Trophoblast cell (in vitro differentiated cells and primary cell): ENCODE data around the gene KREMEN1.

ENCODE experiments used
- DNase-seq, 2 donors: peaks; one replicate each; pipeline ENCODE4 v3.0.0-alpha.2; 2016
- H2AFZ ChIP-seq: 2 replicates; pipeline ENCODE4 v1.6.1; 2013; ENCODE audit warnings: low read length, moderate library complexity, mild to moderate bottlenecking; ENCODE audit not compliant: insufficient read depth, poor library complexity
- H2AK5ac ChIP-seq: 2 replicates; pipeline ENCODE4 v1.6.1; 2013; ENCODE audit warnings: mild to moderate bottlenecking, low read length
- H2BK120ac ChIP-seq: 2 replicates; pipeline ENCODE4 v1.6.1; 2013; ENCODE audit warnings: low read length, mild to moderate bottlenecking, moderate library complexity; ENCODE audit not compliant: insufficient read depth, poor library complexity
- H2BK12ac ChIP-seq: 2 replicates; pipeline ENCODE4 v1.6.1; 2013; ENCODE audit warnings: mild to moderate bottlenecking, low read length, moderate library complexity
- H2BK5ac ChIP-seq: 2 replicates; pipeline ENCODE4 v1.6.1; 2013; ENCODE audit warnings: low read length, low read depth, moderate library complexity, mild to moderate bottlenecking; ENCODE audit not compliant: poor library complexity
- H3K14ac ChIP-seq: 2 replicates; pipeline ENCODE4 v1.6.1; 2013; ENCODE audit warnings: mild to moderate bottlenecking, low read length
- H3K18ac ChIP-seq: 2 replicates; pipeline ENCODE4 v1.6.1; 2013; ENCODE audit warnings: mild to moderate bottlenecking, low read length
- H3K23ac ChIP-seq: 2 replicates; pipeline ENCODE4 v1.6.1; 2013; ENCODE audit warnings: low read length
- H3K27ac ChIP-seq: 2 replicates; pipeline ENCODE4 v1.5.1; 2013; ENCODE audit warnings: low read depth, mild to moderate bottlenecking, inconsistent platforms, low read length, moderate library complexity
- H3K27me3 ChIP-seq: 2 replicates; pipeline ENCODE4 v1.6.1; 2013; ENCODE audit warnings: inconsistent platforms, mild to moderate bottlenecking, low read length, moderate library complexity; ENCODE audit not compliant: insufficient read depth
- H3K36me3 ChIP-seq, 2 experiments: 1 replicate in 1 of 2; 2 replicates in 1 of 2; pipeline ENCODE4 v1.6.1; 2013; ENCODE audit warnings: low read length in 2 of 2, mild to moderate bottlenecking in 2 of 2, moderate library complexity in 1 of 2; ENCODE audit not compliant: insufficient read depth in 2 of 2, control insufficient read depth in 1 of 2
- H3K4ac ChIP-seq: 2 replicates; pipeline ENCODE4 v1.6.1; 2013; ENCODE audit warnings: low read depth, mild to moderate bottlenecking, low read length, moderate library complexity
- H3K4me1 ChIP-seq, 2 experiments: 1 replicate in 1 of 2; 2 replicates in 1 of 2; pipeline ENCODE4 v1.6.1; 2013; ENCODE audit warnings: low read length in 2 of 2, mild to moderate bottlenecking in 2 of 2, moderate library complexity in 1 of 2; ENCODE audit not compliant: insufficient read depth in 2 of 2, control insufficient read depth in 1 of 2
- H3K4me2 ChIP-seq: 2 replicates; pipeline ENCODE4 v1.6.1; 2013; ENCODE audit warnings: inconsistent platforms, mild to moderate bottlenecking, low read length, moderate library complexity
- H3K4me3 ChIP-seq: 2 replicates; pipeline ENCODE4 v1.5.1; 2013; ENCODE audit warnings: mild to moderate bottlenecking, low read depth, low read length, inconsistent platforms
- H3K79me1 ChIP-seq: one replicate; pipeline ENCODE4 v1.6.1; 2013; ENCODE audit warnings: low read length
- H3K79me2 ChIP-seq: 2 replicates; pipeline ENCODE4 v1.6.1; 2013; ENCODE audit warnings: low read length, mild to moderate bottlenecking; ENCODE audit not compliant: control insufficient read depth, insufficient read depth, poor library complexity
- H3K9ac ChIP-seq: 2 replicates; pipeline ENCODE4 v1.6.1; 2013; ENCODE audit warnings: mild to moderate bottlenecking, low read length
- H3K9me3 ChIP-seq: 2 replicates; pipeline ENCODE4 v1.6.1; 2013; ENCODE audit warnings: low read depth, mild to moderate bottlenecking, control low read depth, inconsistent platforms, low read length; ENCODE audit not compliant: insufficient read depth
- H4K12ac ChIP-seq: 2 replicates; pipeline ENCODE4 v1.6.1; 2013; ENCODE audit warnings: low read depth, mild to moderate bottlenecking, low read length, moderate library complexity
- H4K8ac ChIP-seq: 2 replicates; pipeline ENCODE4 v1.6.1; 2013; ENCODE audit warnings: low read depth, mild to moderate bottlenecking, low read length, moderate library complexity
- H4K91ac ChIP-seq: one replicate; pipeline ENCODE4 v1.6.1; 2013; ENCODE audit warnings: low read depth, mild to moderate bottlenecking, low read length, moderate library complexity
- WGBS: extraction: QIAGEN DNeasy Blood & Tissue Kit; methylation state at CpG from one replicate; pipeline ENCODE4 v1.1.7; 2013; ENCODE audit warnings: missing lambda C conversion rate; ENCODE audit not compliant: insufficient read length, insufficient coverage; ENCODE audit errors: extremely low coverage; 5-methylcytosine and 5-hydroxymethylcytosine counted together

Gene KREMEN1

GRCh38 chr22:29029202-29030000 lies 43.4 kb upstream of the KREMEN1 start:
- H2BK12ac ChIP-seq, result peak overlapping the region; percentile 68
- H3K4ac ChIP-seq, result no peak overlapping the region
- H3K4me3 ChIP-seq, result no peak overlapping the region
- H2BK120ac ChIP-seq, result peak overlapping the region; percentile 58
- no peak overlapping the region for H2AFZ ChIP-seq
- H3K36me3 ChIP-seq, result peaks cover 0 to 3% of the 10 kb centered on the region in 2 experiments
- peaks cover 6% of the 10 kb centered on the region for H3K79me2 ChIP-seq
- peak overlapping the region; percentile 99 for H3K27ac ChIP-seq
- H4K8ac ChIP-seq, result no peak overlapping the region
- H3K9ac ChIP-seq, result no peak overlapping the region
- H3K23ac ChIP-seq, result no peak overlapping the region
- H3K4me1 ChIP-seq, result peaks cover 20 to 30% of the 10 kb centered on the region in 2 experiments
- H3K79me1 ChIP-seq, result peaks cover 29% of the 10 kb centered on the region
- H4K12ac ChIP-seq, result no peak overlapping the region
- no peaks in the 10 kb centered on the region for H3K27me3 ChIP-seq
- no peak overlapping the region for H2BK5ac ChIP-seq
- no peak overlapping the region for H3K14ac ChIP-seq
- DNase-seq, result no peak
- peak overlapping the region; percentile 75 for H3K4me2 ChIP-seq
- H3K9me3 ChIP-seq, result no peaks in the 10 kb centered on the region
- peak overlapping the region; percentile 44 for H4K91ac ChIP-seq
- WGBS, result no CpG with 5 or more reads among the region's 9 CpGs
- no peak overlapping the region for H2AK5ac ChIP-seq
- no peak overlapping the region for H3K18ac ChIP-seq

- H2BK12ac ChIP-seq, result no peak overlapping the region
- H3K23ac ChIP-seq, result no peak overlapping the region
- H3K4me3 ChIP-seq, result peak overlapping the region; percentile 46
- no peak overlapping the region for H3K14ac ChIP-seq
- H3K79me2 ChIP-seq, result peaks cover 6% of the 10 kb centered on the region
- peak overlapping the region; percentile 75 for H3K4me2 ChIP-seq
- peak overlapping the region; percentile 23 for H2BK5ac ChIP-seq
- no peaks in the 10 kb centered on the region for H3K27me3 ChIP-seq
- no peak overlapping the region for H2AK5ac ChIP-seq
- H3K18ac ChIP-seq, result no peak overlapping the region
- peak overlapping the region; percentile 77 for H4K91ac ChIP-seq
- H3K4me1 ChIP-seq, result peaks cover 20 to 31% of the 10 kb centered on the region in 2 experiments
- peak overlapping the region; percentile 61 for H3K9ac ChIP-seq
- H2BK120ac ChIP-seq, result no peak overlapping the region
- peaks cover 0 to 3% of the 10 kb centered on the region in 2 experiments for H3K36me3 ChIP-seq
- no peaks in the 10 kb centered on the region for H3K9me3 ChIP-seq
- H2AFZ ChIP-seq, result no peak overlapping the region
- peak overlapping the region; percentile 99 for H3K27ac ChIP-seq
- no CpG with 5 or more reads among the region's 20 CpGs for WGBS
- DNase-seq, result peak in 1 of 2 donors; percentile 7
- H4K12ac ChIP-seq, result no peak overlapping the region
- no peak overlapping the region for H4K8ac ChIP-seq
- H3K4ac ChIP-seq, result no peak overlapping the region
- peaks cover 29% of the 10 kb centered on the region for H3K79me1 ChIP-seq
Measured at GRCh38 chr22:29030016-29030617, 42.7 kb upstream of the KREMEN1 start.

- Histone ChIP-seq H2AFZ (no peak overlapping the region), H3K4me2 (peak overlapping the region; percentile 75), H3K27ac (peak overlapping the region; percentile 99), H3K4me1 (peaks cover 20 to 31% of the 10 kb centered on the region in 2 experiments), H2AK5ac (no peak overlapping the region), H3K79me1 (peaks cover 29% of the 10 kb centered on the region), H2BK12ac (no peak overlapping the region), H3K9me3 (no peaks in the 10 kb centered on the region), H3K4ac (no peak overlapping the region), H3K4me3 (peak overlapping the region; percentile 46), H3K14ac (peak overlapping the region; percentile 49), H4K91ac (peak overlapping the region; percentile 95), H4K12ac (no peak overlapping the region), H3K79me2 (peaks cover 6% of the 10 kb centered on the region), H2BK5ac (peak overlapping the region; percentile 76), H3K23ac (no peak overlapping the region), H3K27me3 (no peaks in the 10 kb centered on the region), H4K8ac (peak overlapping the region; percentile 28), H2BK120ac (peak overlapping the region; percentile 62), H3K9ac (peak overlapping the region; percentile 61), H3K18ac (no peak overlapping the region), H3K36me3 (peaks cover 0 to 3% of the 10 kb centered on the region in 2 experiments)
- peak in 1 of 2 donors; percentile 28 for DNase-seq
- no CpG with 5 or more reads among the region's 32 CpGs for WGBS
Measured at GRCh38 chr22:29030618-29031226, 42.1 kb upstream of the KREMEN1 start.

- Histone ChIP-seq H3K36me3 (peaks cover 0 to 2% of the 10 kb centered on the region in 2 experiments), H3K4me1 (peaks cover 20 to 31% of the 10 kb centered on the region in 2 experiments), H2BK120ac (peak overlapping the region; percentile 79), H2AFZ (no peak overlapping the region), H3K4me2 (peak overlapping the region; percentile 75), H2AK5ac (peak overlapping the region; percentile 52), H3K14ac (peak overlapping the region; percentile 45), H2BK5ac (peak overlapping the region; percentile 94), H3K18ac (peak overlapping the region; percentile 18), H3K79me2 (peaks cover 6% of the 10 kb centered on the region), H3K27me3 (no peaks in the 10 kb centered on the region), H2BK12ac (peak overlapping the region; percentile 94), H3K27ac (peak overlapping the region; percentile 99), H3K9ac (peak overlapping the region; percentile 30), H4K8ac (peak overlapping the region; percentile 78), H3K9me3 (no peaks in the 10 kb centered on the region), H4K91ac (peak overlapping the region; percentile 95), H4K12ac (peak overlapping the region; percentile 78), H3K23ac (no peak overlapping the region), H3K4ac (peak overlapping the region; percentile 82), H3K4me3 (no peak overlapping the region), H3K79me1 (peaks cover 29% of the 10 kb centered on the region)
- WGBS, result no CpG with 5 or more reads among the region's 18 CpGs
- DNase-seq, result peak; percentile 38 to 55
Measured at GRCh38 chr22:29031227-29032011, 41.4 kb upstream of the KREMEN1 start.
